ENCODE results near the gene F10.

- TF ChIP-seq, protein P1, sequence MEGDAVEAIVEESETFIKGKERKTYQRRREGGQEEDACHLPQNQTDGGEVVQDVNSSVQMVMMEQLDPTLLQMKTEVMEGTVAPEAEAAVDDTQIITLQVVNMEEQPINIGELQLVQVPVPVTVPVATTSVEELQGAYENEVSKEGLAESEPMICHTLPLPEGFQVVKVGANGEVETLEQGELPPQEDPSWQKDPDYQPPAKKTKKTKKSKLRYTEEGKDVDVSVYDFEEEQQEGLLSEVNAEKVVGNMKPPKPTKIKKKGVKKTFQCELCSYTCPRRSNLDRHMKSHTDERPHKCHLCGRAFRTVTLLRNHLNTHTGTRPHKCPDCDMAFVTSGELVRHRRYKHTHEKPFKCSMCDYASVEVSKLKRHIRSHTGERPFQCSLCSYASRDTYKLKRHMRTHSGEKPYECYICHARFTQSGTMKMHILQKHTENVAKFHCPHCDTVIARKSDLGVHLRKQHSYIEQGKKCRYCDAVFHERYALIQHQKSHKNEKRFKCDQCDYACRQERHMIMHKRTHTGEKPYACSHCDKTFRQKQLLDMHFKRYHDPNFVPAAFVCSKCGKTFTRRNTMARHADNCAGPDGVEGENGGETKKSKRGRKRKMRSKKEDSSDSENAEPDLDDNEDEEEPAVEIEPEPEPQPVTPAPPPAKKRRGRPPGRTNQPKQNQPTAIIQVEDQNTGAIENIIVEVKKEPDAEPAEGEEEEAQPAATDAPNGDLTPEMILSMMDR (conservative IDR thresholded peaks at IDR 0.05), result no peak
- no peak for TF ChIP-seq EZH2 (IDR thresholded peaks at IDR 0.05; ENCODE audit: low read depth)
Observed at GRCh38 chr13:113167155-113167554, 44.6 kb downstream of the F10 start.

Data from PC-9 (cell line).